HepG2 (cell line): ENCODE measurements around the gene TAF3. TPM values are rescaled to one million over a fixed set of nuclear protein-coding genes. Genes with fewer than 3 reads are reported as not detected.

ENCODE experiments used
- ATAC-seq: fragments of 200-7000 bp; cut with Tn5 transposase; 3 replicates; pipeline ENCODE4 v1.9.1; 2020; ENCODE audit warnings: mild to moderate bottlenecking, moderate library complexity
- BruUV-seq: library from RNA; stranded (reverse); fragments of 400-500 nt; replicated peaks from 2 replicates; lab custom pipeline; 2021; lab: Mats Ljungman, UMichigan
- CTCF ChIA-PET: fragments of 300-600 bp; formaldehyde crosslinking; extraction: SDS; loops from one replicate; lab custom pipeline; 2021; ENCODE audit warnings: low total read pairs, inconsistent platforms, low intra/inter-chr PET ratio; lab: Yijun Ruan, JAX
- POLR2A ChIA-PET: fragments of 350-600 bp; sonication (Branson Sonifier 250); formaldehyde crosslinking; loops from one replicate; lab custom pipeline; 2020; ENCODE audit warnings: antibody characterized with exemption, inconsistent platforms; lab: Yijun Ruan, JAX
- DNase-seq: peaks from one replicate; pipeline ENCODE4 v3.0.0-alpha.2; 2015; ENCODE audit warnings: low spot score
- FAIRE-seq: peaks from 3 replicates; lab custom pipeline; 2011; peaks lifted over from hg19 to GRCh38; lab: Jason Lieb, UNC
- H2AFZ ChIP-seq: one replicate; pipeline ENCODE4 v1.6.1; 2011; ENCODE audit warnings: low read length, inconsistent platforms
- H3K27ac ChIP-seq: fragments of 300-600 bp; 3 replicates; pipeline ENCODE4 v1.8.0; 2011; ENCODE audit warnings: mixed run types, mild to moderate bottlenecking, mixed read lengths, low read length, inconsistent platforms; ENCODE audit not compliant: insufficient read depth; ENCODE audit errors: extremely low read length
- H3K27me3 ChIP-seq, 2 experiments: fragments of 200-600 bp in 1 of 2; 2 replicates in 1 of 2; 3 replicates in 1 of 2; pipeline versions ENCODE4 v1.6.0 to v1.8.0; 2011; ENCODE audit warnings: low read length in 2 of 2, mild to moderate bottlenecking in 2 of 2, moderate library complexity in 2 of 2, inconsistent platforms in 1 of 2; ENCODE audit not compliant: insufficient read depth in 2 of 2, control insufficient read depth in 1 of 2
- H3K36me3 ChIP-seq, 2 experiments: fragments of 200-600 bp in 1 of 2; replicated peaks in 1 of 2; 2 replicates in 1 of 2; 3 replicates in 1 of 2; pipeline versions ENCODE4 v1.5.1 to v1.8.0; 2011; ENCODE audit warnings: low read length in 2 of 2, inconsistent platforms in 1 of 2; ENCODE audit not compliant: insufficient read depth in 2 of 2, control insufficient read depth in 1 of 2
- H3K4me1 ChIP-seq: 2 replicates; pipeline ENCODE4 v1.5.1; 2012; ENCODE audit warnings: low read length, inconsistent platforms; ENCODE audit not compliant: insufficient read depth
- H3K4me2 ChIP-seq: 2 replicates; pipeline ENCODE4 v1.6.0; 2011; ENCODE audit warnings: low read depth, low read length, inconsistent platforms
- H3K4me3 ChIP-seq, 3 experiments: fragments of 200-600 bp in 1 of 3; sonication (generic), shearing (Covaris generic) in 1 of 3; replicated peaks in 1 of 3; 2 replicates each; pipeline ENCODE4 v1.5.1; 2011 to 2016; ENCODE audit warnings: low read length in 3 of 3, inconsistent platforms in 2 of 3, low read depth in 2 of 3, mild to moderate bottlenecking in 2 of 3, control low read depth in 1 of 3, mixed read lengths in 1 of 3; ENCODE audit not compliant: insufficient read depth in 1 of 3
- H3K79me2 ChIP-seq: one replicate; pipeline ENCODE4 v1.6.1; 2011; ENCODE audit warnings: low read length, inconsistent platforms; ENCODE audit not compliant: insufficient read depth
- H3K9ac ChIP-seq: 2 replicates; pipeline ENCODE4 v1.6.0; 2011; ENCODE audit warnings: mild to moderate bottlenecking, low read depth, low read length, inconsistent platforms; ENCODE audit not compliant: insufficient read depth
- H3K9me3 ChIP-seq: 2 replicates; pipeline ENCODE4 v1.5.1; 2012; ENCODE audit warnings: mild to moderate bottlenecking, low read length
- H4K20me1 ChIP-seq: 2 replicates; pipeline ENCODE4 v1.6.0; 2011; ENCODE audit warnings: inconsistent platforms, mild to moderate bottlenecking, low read length, moderate library complexity; ENCODE audit not compliant: insufficient read depth
- ATF7-NPFF ChIP-seq: sonication (generic); formaldehyde crosslinking; IDR thresholded peaks from 2 replicates; pipeline ENCODE4 v1.8.1; 2023; ENCODE audit warnings: mild to moderate bottlenecking, low read depth, missing genetic modification reagents, moderate library complexity
- CBX1 ChIP-seq: IDR thresholded peaks from one replicate; pipeline ENCODE4 v1.6.1; 2016; ENCODE audit warnings: antibody characterized with exemption, low read depth
- CREBL2 ChIP-seq: sonication (generic); formaldehyde crosslinking; IDR thresholded peaks from 2 replicates; pipeline ENCODE4 v1.8.1; 2023; ENCODE audit warnings: missing genetic modification reagents, mild to moderate bottlenecking, borderline replicate concordance
- GLI4 ChIP-seq: sonication (generic); formaldehyde crosslinking; IDR thresholded peaks from 2 replicates; pipeline ENCODE4 v1.5.1; 2020; ENCODE audit warnings: missing genetic modification reagents, mild to moderate bottlenecking, moderate library complexity, borderline replicate concordance
- HNRNPUL1 ChIP-seq: fragments of 200-400 bp; formaldehyde crosslinking; IDR thresholded peaks from 2 replicates; pipeline ENCODE4 v1.6.1; 2017; ENCODE audit warnings: low read depth, mild to moderate bottlenecking, low read length, moderate library complexity
- MAFG ChIP-seq: sonication (generic); formaldehyde crosslinking; IDR thresholded peaks from 2 replicates; pipeline ENCODE4 v1.5.1; 2020; ENCODE audit warnings: mild to moderate bottlenecking, missing genetic modification reagents
- MIER3 ChIP-seq: IDR thresholded peaks from 2 replicates; pipeline ENCODE4 v1.6.1; 2016; ENCODE audit warnings: missing compliant biosample characterization, borderline replicate concordance
- NAIF1 ChIP-seq: sonication (generic); formaldehyde crosslinking; IDR thresholded peaks from 2 replicates; pipeline ENCODE4 v1.5.0; 2020; ENCODE audit warnings: mild to moderate bottlenecking, missing genetic modification reagents, borderline replicate concordance
- NFE2L1 ChIP-seq: sonication (generic); formaldehyde crosslinking; IDR thresholded peaks from 2 replicates; pipeline ENCODE4 v1.4.0; 2020; ENCODE audit warnings: missing genetic modification reagents, mild to moderate bottlenecking, borderline replicate concordance
- RFX1 ChIP-seq: fragments of 450-650 bp; IDR thresholded peaks from 2 replicates; pipeline ENCODE4 v1.6.1; 2017
- SMYD3 ChIP-seq: sonication (generic); formaldehyde crosslinking; IDR thresholded peaks from 2 replicates; pipeline ENCODE4 v1.8.1; 2023; ENCODE audit warnings: mild to moderate bottlenecking, missing genetic modification reagents
- ZFP62 ChIP-seq: sonication (generic); formaldehyde crosslinking; IDR thresholded peaks from 2 replicates; pipeline ENCODE4 v1.4.0; 2020; ENCODE audit warnings: missing genetic modification reagents
- ZNF138 ChIP-seq: sonication (generic); formaldehyde crosslinking; IDR thresholded peaks from 2 replicates; pipeline ENCODE4 v1.5.0; 2020; ENCODE audit warnings: mild to moderate bottlenecking, low read depth, missing genetic modification reagents
- ZNF503 ChIP-seq: sonication (generic); formaldehyde crosslinking; IDR thresholded peaks from 2 replicates; pipeline ENCODE4 v1.4.0; 2020; ENCODE audit warnings: missing genetic modification reagents
- ZNF619 ChIP-seq: sonication (generic); formaldehyde crosslinking; IDR thresholded peaks from 2 replicates; pipeline ENCODE4 v1.4.0; 2020; ENCODE audit warnings: mild to moderate bottlenecking, missing genetic modification reagents
- ZNF639 ChIP-seq: conservative IDR thresholded peaks from 2 replicates; pipeline ENCODE4 v1.6.1; 2018; ENCODE audit warnings: missing genetic modification reagents
- WGBS: methylation state at CpG from one replicate; pipeline ENCODE4 v1.1.6; 2017; ENCODE audit warnings: low lambda C conversion rate; 5-methylcytosine and 5-hydroxymethylcytosine counted together
- in situ Hi-C: cut with HindIII; loops from 2 replicates; pipeline ENCODE4 v1.10.0; 2017; ENCODE audit warnings: low pct_unique_long_range_greater_than_20kb; ENCODE audit not compliant: extremely low pct_ligation_motif_present
- intact Hi-C: fragments of 100-400 bp; cut with micrococcal nuclease; formaldehyde crosslinking; loops from one replicate; pipeline ENCODE4 v1.10.0; 2022; ENCODE audit not compliant: unreplicated experiment
- polyA plus RNA-seq, 8 experiments: library from polyadenylated mRNA; depleted of rRNA in 3 of 8; stranded (reverse) in 7 of 8; unstranded in 1 of 8; fragments of >200 nt; fragmentation: Illumina TruSeq in 4 of 8; extraction: Trizol in 4 of 8; gene quantifications; 2 replicates each; pipeline versions ENCODE4 v1.2.1 to v1.2.3, GENCODE V29; 2011 to 2016; ENCODE audit warnings: low read depth in 4 of 8, missing spikeins in 1 of 8, mixed read lengths in 1 of 8; ENCODE audit not compliant: insufficient read depth in 1 of 8
- total RNA-seq, 5 experiments: library from RNA; depleted of rRNA; stranded (reverse); fragments of >200 nt; fragmentation: Illumina TruSeq; extraction: Trizol; gene quantifications; 2 replicates each; pipeline ENCODE4 v1.2.3, GENCODE V29; 2016; ENCODE audit warnings: low read depth in 1 of 5
- TF ChIP-seq, protein P1 (sequence below): sonication (generic); formaldehyde crosslinking; IDR thresholded peaks from 2 replicates; pipeline ENCODE4 v1.4.0; 2020; ENCODE audit warnings: missing genetic modification reagents

The TAF3 gene
- total and polyA plus RNA-seq, 2 of the 13 experiments (the other 11 are each of a cell fraction or from before 2014, with no cell fraction given): 1.7 to 2.9 TPM

- H3K9ac ChIP-seq: no peak overlapping the region
- intact Hi-C loops: no loop called here
- ChIA-PET CTCF (no interaction called here), POLR2A (no interaction called here)
- ATAC-seq: no peak
- TF ChIP-seq, protein P1, sequence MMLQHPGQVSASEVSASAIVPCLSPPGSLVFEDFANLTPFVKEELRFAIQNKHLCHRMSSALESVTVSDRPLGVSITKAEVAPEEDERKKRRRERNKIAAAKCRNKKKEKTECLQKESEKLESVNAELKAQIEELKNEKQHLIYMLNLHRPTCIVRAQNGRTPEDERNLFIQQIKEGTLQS (CRISPR knock-in tag): no peak
- no peak for TF ChIP-seq NAIF1
- no peak for TF ChIP-seq NFE2L1
- no peak for TF ChIP-seq ZFP62
- TF ChIP-seq GLI4 (CRISPR knock-in tag): no peak
- TF ChIP-seq ZNF639: no peak
- no peak for TF ChIP-seq HNRNPUL1
- no peak for TF ChIP-seq CBX1
- TF ChIP-seq, all 625 proteins: peak for 0
- no peaks in the 10 kb centered on the region; a peak in 1 of 5 replicates for H3K27me3 ChIP-seq
- H3K79me2 ChIP-seq: no peaks in the 10 kb centered on the region
- in situ Hi-C loops: no loop called here
- H3K4me1 ChIP-seq: peaks cover 17% of the 10 kb centered on the region
- DNase-seq (no peak), FAIRE-seq (no peak)
- no TSS peak for BruUV-seq
- H3K36me3 ChIP-seq: no peaks in the 10 kb centered on the region; a peak in 1 of 5 replicates
- no peak overlapping the region for H3K27ac ChIP-seq
- H2AFZ ChIP-seq: no peak overlapping the region
- H3K4me2 ChIP-seq: no peak overlapping the region
- H4K20me1 ChIP-seq: no peaks in the 10 kb centered on the region
- no peaks in the 10 kb centered on the region for H3K9me3 ChIP-seq
- H3K4me3 ChIP-seq: no peak overlapping the region
- WGBS: 78% methylated on average over 5 of the region's 5 CpGs
Measured at GRCh38 chr10:7957591-7957990, 139.3 kb downstream of the TAF3 start.

DNA sequence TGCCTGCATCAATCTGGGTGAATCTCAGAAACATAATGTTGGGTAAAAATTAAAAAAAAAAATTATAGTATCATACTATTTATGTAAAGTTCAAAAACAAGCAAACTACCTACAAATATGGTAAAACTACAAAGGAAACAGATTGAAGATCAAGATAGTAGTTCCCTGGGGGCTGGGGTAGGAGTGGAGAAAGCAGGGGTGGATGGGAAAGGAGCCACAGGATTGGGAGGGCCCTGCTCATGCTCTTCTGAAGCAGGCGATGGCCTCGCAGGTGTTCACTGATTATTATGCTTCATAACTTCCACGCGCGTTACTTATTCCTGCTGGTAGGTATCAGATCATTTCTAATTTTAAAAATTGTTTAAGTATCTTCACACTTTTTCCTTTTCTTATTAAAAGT, 140.1 kb downstream of the TAF3 start:
- CTCF ChIA-PET: no interaction called here
- intact Hi-C loops: no loop called here
- no peak for FAIRE-seq
- Histone ChIP-seq H3K79me2 (no peaks in the 10 kb centered on the region), H3K9me3 (no peaks in the 10 kb centered on the region), H3K27me3 (no peaks in the 10 kb centered on the region; a peak in 1 of 5 replicates), H4K20me1 (no peaks in the 10 kb centered on the region), H2AFZ (no peak overlapping the region), H3K4me1 (peaks cover 12% of the 10 kb centered on the region), H3K36me3 (no peaks in the 10 kb centered on the region; a peak in 1 of 5 replicates), H3K9ac (no peak overlapping the region), H3K4me2 (no peak overlapping the region), H3K27ac (no peak overlapping the region), H3K4me3 (no peak overlapping the region)
- no peak for ATAC-seq
- BruUV-seq: no TSS peak
- POLR2A ChIA-PET: no interaction called here
- 95% methylated on average over 5 of the region's 5 CpGs for WGBS
- in situ Hi-C loops: no loop called here
- no peak for DNase-seq
- TF ChIP-seq CREBL2 (CRISPR knock-in tag) (no peak), ZNF138 (CRISPR knock-in tag) (no peak), ZNF619 (CRISPR knock-in tag) (no peak), ATF7-NPFF (CRISPR knock-in tag) (no peak), ZNF503 (CRISPR knock-in tag) (no peak), RFX1 (no peak), MIER3 (CRISPR knock-in tag) (no peak), MAFG (CRISPR knock-in tag) (no peak), SMYD3 (no peak)
